HepG2 (cell line): Measurements from ENCODE around the gene TTC23L. TPM values are rescaled to one million over a fixed set of nuclear protein-coding genes. Genes with fewer than 3 reads are reported as not detected.

Source experiments
- DR1 ChIP-seq: sonication (generic); formaldehyde crosslinking; IDR thresholded peaks from 2 replicates; pipeline ENCODE4 v1.8.0; 2021; ENCODE audit warnings: mild to moderate bottlenecking, missing genetic modification reagents, inconsistent platforms
- HNRNPH1 ChIP-seq: fragments of 200-400 bp; formaldehyde crosslinking; optimal IDR thresholded peaks from 2 replicates; pipeline ENCODE3; 2017; ENCODE audit warnings: mild to moderate bottlenecking, low read depth, low read length
- NBN ChIP-seq: fragments of 450-650 bp; conservative IDR thresholded peaks from 2 replicates; pipeline ENCODE4 v1.6.1; 2017
- PHF5A ChIP-seq: IDR thresholded peaks from one replicate; pipeline ENCODE4 v1.6.1; 2018; ENCODE audit warnings: low read depth, missing genetic modification reagents; ENCODE audit not compliant: unreplicated experiment
- XRCC5 ChIP-seq: fragments of 200-400 bp; formaldehyde crosslinking; optimal IDR thresholded peaks from 2 replicates; pipeline ENCODE3; 2017; ENCODE audit warnings: mild to moderate bottlenecking, low read length
- ZBTB8A ChIP-seq: sonication (generic); formaldehyde crosslinking; IDR thresholded peaks from 2 replicates; pipeline ENCODE4 v1.4.0; 2020; ENCODE audit warnings: mild to moderate bottlenecking, low read depth, missing genetic modification reagents, borderline replicate concordance
- ZNF468 ChIP-seq: sonication (generic); formaldehyde crosslinking; IDR thresholded peaks from 2 replicates; pipeline ENCODE4 v1.8.0; 2022; ENCODE audit warnings: mild to moderate bottlenecking, moderate library complexity, missing genetic modification reagents
- ZNF556 ChIP-seq: sonication (generic); formaldehyde crosslinking; IDR thresholded peaks from 2 replicates; pipeline ENCODE4 v1.4.0; 2020; ENCODE audit warnings: mild to moderate bottlenecking, missing genetic modification reagents, borderline replicate concordance
- ZNF570 ChIP-seq: sonication (generic); formaldehyde crosslinking; IDR thresholded peaks from 2 replicates; pipeline ENCODE4 v1.4.0; 2020; ENCODE audit warnings: mild to moderate bottlenecking, missing genetic modification reagents, borderline replicate concordance
- ZNF652 ChIP-seq: IDR thresholded peaks from 2 replicates; pipeline ENCODE4 v1.6.1; 2016; ENCODE audit warnings: low read depth, borderline replicate concordance
- polyA plus RNA-seq, 8 experiments: library from polyadenylated mRNA; depleted of rRNA in 3 of 8; stranded (reverse) in 7 of 8; unstranded in 1 of 8; fragments of >200 nt; fragmentation: Illumina TruSeq in 4 of 8; extraction: Trizol in 4 of 8; gene quantifications; 2 replicates each; pipeline versions ENCODE4 v1.2.1 to v1.2.3, GENCODE V29; 2011 to 2016; ENCODE audit warnings: low read depth in 4 of 8, missing spikeins in 1 of 8, mixed read lengths in 1 of 8; ENCODE audit not compliant: insufficient read depth in 1 of 8
- total RNA-seq, 5 experiments: library from RNA; depleted of rRNA; stranded (reverse); fragments of >200 nt; fragmentation: Illumina TruSeq; extraction: Trizol; gene quantifications; 2 replicates each; pipeline ENCODE4 v1.2.3, GENCODE V29; 2016; ENCODE audit warnings: low read depth in 1 of 5
- TF ChIP-seq, protein P1 (sequence below): sonication (generic); formaldehyde crosslinking; IDR thresholded peaks from 2 replicates; pipeline ENCODE4 v1.5.1; 2020; ENCODE audit warnings: mild to moderate bottlenecking, missing genetic modification reagents, moderate library complexity
- TF ChIP-seq, protein P2 (sequence below): IDR thresholded peaks from 2 replicates; pipeline ENCODE4 v1.6.1; 2016; ENCODE audit warnings: missing genetic modification reagents, missing compliant biosample characterization
- TF ChIP-seq, protein P3 (sequence below): sonication (generic); formaldehyde crosslinking; IDR thresholded peaks from 2 replicates; pipeline ENCODE4 v1.4.0; 2020; ENCODE audit warnings: missing genetic modification reagents
- TF ChIP-seq, protein P4 (sequence below): sonication (generic); formaldehyde crosslinking; IDR thresholded peaks from 2 replicates; pipeline ENCODE4 v1.4.0; 2020; ENCODE audit warnings: missing genetic modification reagents, borderline replicate concordance
- TF ChIP-seq, protein P5 (sequence below): sonication (generic); formaldehyde crosslinking; IDR thresholded peaks from 2 replicates; pipeline ENCODE4 v1.9.0; 2021; ENCODE audit warnings: missing genetic modification reagents, borderline replicate concordance

Gene TTC23L
- total and polyA plus RNA-seq, 2 of the 13 experiments (the other 11 are each of a cell fraction or from before 2014, with no cell fraction given): 0.37 to 1.4 TPM

DNA sequence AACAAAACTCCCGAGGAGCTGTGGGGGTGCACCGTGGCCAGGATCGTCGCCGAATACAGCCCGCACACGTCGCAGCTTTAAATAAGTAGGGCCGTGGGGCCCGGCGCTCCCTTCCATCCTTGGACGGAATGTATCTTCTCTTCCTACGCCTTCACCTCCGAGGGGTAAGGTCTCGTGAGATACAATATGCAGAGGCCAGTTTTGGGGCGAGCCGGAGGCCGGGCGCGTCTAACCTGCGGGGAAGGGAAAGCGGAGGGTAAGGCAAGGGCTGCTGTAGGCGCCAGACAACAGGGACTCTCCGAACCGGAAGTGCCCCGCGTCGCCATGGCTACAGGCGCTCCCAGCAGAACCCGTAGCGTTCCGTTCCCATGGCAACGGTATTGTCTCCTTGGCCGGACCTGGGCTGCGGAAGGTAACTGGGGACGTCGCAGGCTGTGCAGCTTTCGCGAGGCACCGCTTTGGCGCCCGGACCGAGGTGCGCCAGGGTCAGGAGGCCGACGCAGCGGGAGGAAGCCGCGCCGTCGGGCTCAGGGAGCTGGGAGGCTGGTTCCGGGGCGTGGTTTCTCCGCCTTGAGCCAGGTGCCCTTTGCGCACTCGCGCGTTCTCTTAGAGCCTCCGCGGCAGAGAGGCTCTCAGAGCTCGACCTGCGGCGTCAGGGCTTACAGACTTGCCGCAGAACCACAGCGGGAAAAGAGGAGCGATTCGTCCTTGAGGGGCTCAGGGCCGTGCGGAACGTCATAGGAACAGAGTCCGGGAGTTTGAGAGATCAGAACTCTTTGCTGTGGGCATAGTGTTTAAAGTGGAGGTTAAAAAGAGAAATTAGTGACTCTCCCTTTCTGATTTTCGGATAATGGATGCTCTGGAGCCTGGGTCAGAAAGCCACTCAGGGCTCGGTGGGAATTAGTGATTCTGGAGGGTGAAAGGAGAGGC is at the start of gene TTC23L (continued):
- TF ChIP-seq, protein P1, sequence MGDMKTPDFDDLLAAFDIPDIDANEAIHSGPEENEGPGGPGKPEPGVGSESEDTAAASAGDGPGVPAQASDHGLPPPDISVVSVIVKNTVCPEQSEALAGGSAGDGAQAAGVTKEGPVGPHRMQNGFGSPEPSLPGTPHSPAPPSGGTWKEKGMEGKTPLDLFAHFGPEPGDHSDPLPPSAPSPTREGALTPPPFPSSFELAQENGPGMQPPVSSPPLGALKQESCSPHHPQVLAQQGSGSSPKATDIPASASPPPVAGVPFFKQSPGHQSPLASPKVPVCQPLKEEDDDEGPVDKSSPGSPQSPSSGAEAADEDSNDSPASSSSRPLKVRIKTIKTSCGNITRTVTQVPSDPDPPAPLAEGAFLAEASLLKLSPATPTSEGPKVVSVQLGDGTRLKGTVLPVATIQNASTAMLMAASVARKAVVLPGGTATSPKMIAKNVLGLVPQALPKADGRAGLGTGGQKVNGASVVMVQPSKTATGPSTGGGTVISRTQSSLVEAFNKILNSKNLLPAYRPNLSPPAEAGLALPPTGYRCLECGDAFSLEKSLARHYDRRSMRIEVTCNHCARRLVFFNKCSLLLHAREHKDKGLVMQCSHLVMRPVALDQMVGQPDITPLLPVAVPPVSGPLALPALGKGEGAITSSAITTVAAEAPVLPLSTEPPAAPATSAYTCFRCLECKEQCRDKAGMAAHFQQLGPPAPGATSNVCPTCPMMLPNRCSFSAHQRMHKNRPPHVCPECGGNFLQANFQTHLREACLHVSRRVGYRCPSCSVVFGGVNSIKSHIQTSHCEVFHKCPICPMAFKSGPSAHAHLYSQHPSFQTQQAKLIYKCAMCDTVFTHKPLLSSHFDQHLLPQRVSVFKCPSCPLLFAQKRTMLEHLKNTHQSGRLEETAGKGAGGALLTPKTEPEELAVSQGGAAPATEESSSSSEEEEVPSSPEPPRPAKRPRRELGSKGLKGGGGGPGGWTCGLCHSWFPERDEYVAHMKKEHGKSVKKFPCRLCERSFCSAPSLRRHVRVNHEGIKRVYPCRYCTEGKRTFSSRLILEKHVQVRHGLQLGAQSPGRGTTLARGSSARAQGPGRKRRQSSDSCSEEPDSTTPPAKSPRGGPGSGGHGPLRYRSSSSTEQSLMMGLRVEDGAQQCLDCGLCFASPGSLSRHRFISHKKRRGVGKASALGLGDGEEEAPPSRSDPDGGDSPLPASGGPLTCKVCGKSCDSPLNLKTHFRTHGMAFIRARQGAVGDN (CRISPR knock-in tag): peak; percentile 98
- no peak for TF ChIP-seq PHF5A (CRISPR knock-in tag)
- TF ChIP-seq HNRNPH1: no peak
- TF ChIP-seq DR1: peak; percentile 91
- TF ChIP-seq XRCC5: peak; percentile 91
- no peak for TF ChIP-seq NBN
- TF ChIP-seq, protein P2, sequence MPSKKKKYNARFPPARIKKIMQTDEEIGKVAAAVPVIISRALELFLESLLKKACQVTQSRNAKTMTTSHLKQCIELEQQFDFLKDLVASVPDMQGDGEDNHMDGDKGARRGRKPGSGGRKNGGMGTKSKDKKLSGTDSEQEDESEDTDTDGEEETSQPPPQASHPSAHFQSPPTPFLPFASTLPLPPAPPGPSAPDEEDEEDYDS (CRISPR knock-in tag): 0 out of 2 replicates have a peak, but pooled peaks have one; percentile 73
- no peak; the same call in 1 of the 2 replicates for TF ChIP-seq ZNF652 (CRISPR knock-in tag)
- no peak for TF ChIP-seq ZNF570 (CRISPR knock-in tag)
- TF ChIP-seq, protein P3, sequence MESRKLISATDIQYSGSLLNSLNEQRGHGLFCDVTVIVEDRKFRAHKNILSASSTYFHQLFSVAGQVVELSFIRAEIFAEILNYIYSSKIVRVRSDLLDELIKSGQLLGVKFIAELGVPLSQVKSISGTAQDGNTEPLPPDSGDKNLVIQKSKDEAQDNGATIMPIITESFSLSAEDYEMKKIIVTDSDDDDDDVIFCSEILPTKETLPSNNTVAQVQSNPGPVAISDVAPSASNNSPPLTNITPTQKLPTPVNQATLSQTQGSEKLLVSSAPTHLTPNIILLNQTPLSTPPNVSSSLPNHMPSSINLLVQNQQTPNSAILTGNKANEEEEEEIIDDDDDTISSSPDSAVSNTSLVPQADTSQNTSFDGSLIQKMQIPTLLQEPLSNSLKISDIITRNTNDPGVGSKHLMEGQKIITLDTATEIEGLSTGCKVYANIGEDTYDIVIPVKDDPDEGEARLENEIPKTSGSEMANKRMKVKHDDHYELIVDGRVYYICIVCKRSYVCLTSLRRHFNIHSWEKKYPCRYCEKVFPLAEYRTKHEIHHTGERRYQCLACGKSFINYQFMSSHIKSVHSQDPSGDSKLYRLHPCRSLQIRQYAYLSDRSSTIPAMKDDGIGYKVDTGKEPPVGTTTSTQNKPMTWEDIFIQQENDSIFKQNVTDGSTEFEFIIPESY (CRISPR knock-in tag): peak; percentile 27; the same call in 1 of the 2 replicates
- TF ChIP-seq ZNF556 (CRISPR knock-in tag): peak; percentile 71
- TF ChIP-seq ZNF468 (CRISPR knock-in tag): no peak
- TF ChIP-seq, protein P4, sequence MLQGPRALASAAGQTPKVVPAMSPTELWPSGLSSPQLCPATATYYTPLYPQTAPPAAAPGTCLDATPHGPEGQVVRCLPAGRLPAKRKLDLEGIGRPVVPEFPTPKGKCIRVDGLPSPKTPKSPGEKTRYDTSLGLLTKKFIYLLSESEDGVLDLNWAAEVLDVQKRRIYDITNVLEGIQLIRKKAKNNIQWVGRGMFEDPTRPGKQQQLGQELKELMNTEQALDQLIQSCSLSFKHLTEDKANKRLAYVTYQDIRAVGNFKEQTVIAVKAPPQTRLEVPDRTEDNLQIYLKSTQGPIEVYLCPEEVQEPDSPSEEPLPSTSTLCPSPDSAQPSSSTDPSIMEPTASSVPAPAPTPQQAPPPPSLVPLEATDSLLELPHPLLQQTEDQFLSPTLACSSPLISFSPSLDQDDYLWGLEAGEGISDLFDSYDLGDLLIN: no peak
- peak; percentile 76; the same call in 1 of the 2 replicates for TF ChIP-seq ZBTB8A
- TF ChIP-seq, protein P5, sequence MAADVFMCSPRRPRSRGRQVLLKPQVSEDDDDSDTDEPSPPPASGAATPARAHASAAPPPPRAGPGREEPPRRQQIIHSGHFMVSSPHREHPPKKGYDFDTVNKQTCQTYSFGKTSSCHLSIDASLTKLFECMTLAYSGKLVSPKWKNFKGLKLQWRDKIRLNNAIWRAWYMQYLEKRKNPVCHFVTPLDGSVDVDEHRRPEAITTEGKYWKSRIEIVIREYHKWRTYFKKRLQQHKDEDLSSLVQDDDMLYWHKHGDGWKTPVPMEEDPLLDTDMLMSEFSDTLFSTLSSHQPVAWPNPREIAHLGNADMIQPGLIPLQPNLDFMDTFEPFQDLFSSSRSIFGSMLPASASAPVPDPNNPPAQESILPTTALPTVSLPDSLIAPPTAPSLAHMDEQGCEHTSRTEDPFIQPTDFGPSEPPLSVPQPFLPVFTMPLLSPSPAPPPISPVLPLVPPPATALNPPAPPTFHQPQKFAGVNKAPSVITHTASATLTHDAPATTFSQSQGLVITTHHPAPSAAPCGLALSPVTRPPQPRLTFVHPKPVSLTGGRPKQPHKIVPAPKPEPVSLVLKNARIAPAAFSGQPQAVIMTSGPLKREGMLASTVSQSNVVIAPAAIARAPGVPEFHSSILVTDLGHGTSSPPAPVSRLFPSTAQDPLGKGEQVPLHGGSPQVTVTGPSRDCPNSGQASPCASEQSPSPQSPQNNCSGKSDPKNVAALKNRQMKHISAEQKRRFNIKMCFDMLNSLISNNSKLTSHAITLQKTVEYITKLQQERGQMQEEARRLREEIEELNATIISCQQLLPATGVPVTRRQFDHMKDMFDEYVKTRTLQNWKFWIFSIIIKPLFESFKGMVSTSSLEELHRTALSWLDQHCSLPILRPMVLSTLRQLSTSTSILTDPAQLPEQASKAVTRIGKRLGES (CRISPR knock-in tag): no peak; the same call in 1 of the 2 replicates
